Measurements from ENCODE around the gene GCG. TPM values are rescaled to one million over a fixed set of nuclear protein-coding genes. Genes with fewer than 3 reads are reported as not detected.
A peak's percentile ranks its signal among the peaks of the same experiment; 100 is the strongest.

The GCG gene
- polyA plus RNA-seq, 4 donors = 4.1 to 236 (median 14.1) TPM

DNA sequence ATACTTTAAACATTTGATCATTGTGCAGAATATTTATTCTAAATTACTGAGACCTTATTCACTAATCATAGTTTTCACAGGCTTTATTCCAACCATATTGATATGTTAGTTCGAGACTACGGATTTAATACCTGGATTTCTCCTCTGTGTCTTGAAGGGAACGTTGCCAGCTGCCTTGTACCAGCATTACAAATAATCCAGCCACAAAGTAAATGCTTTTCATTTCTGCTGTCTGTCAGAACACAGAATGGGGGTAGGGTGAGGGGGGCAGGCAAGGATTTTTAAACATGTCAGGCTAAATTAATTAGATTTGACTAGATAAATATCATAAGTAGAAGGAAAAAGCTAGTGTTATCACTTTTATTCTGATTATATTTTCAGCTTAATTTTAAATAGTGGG, 3.1 kb downstream of the GCG start:
- Histone ChIP-seq H3K4me1 (ENCODE audit: control insufficient read depth in 3 of 3, insufficient read depth in 2 of 3, low read depth in 1 of 3, low read length in 2 of 3) (no peaks in the 10 kb centered on the region), H3K9me3 (ENCODE audit: control insufficient read depth in 2 of 2, insufficient read depth in 1 of 2, low read depth in 1 of 2, low read length in 1 of 2) (no peaks in the 10 kb centered on the region), H3K27me3 (ENCODE audit: control insufficient read depth in 3 of 3, insufficient read depth in 3 of 3, low read length in 3 of 3) (peaks cover 0 to 12% (median 0%) of the 10 kb centered on the region in 3 donors), H3K27ac (ENCODE audit: low read depth in 1 of 3, low read length in 2 of 3) (no peak overlapping the region), H3K4me3 (ENCODE audit: low read depth in 1 of 3, low read length in 3 of 3) (no peak overlapping the region), H3K36me3 (ENCODE audit: control insufficient read depth in 3 of 3, insufficient read depth in 2 of 3, low read depth in 1 of 3, low read length in 3 of 3) (no peaks in the 10 kb centered on the region)
- FAIRE-seq = no peak
- no peak for DNase-seq
- 61 to 68% (median 66%) methylated on average over 3 of the region's 3 CpGs for WGBS, 3 donors

DNA sequence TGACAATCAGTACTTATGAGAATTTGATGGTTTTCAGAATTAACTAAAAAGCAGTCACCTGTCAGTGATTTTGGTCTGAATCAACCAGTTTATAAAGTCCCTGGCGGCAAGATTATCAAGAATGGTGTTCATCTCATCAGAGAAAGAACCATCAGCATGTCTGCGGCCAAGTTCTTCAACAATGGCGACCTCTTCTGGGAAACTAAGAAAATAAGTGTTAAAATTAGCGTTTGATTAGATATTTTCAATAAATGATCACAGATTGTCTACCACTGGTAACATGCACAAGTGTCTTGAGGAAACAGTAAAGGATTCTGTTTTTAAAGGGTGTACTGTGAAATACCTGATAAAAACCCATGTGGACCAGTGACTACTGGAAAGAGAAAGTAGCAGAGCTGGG, 8.1 kb downstream of the GCG start:
- Histone ChIP-seq H3K9me3 (ENCODE audit: control insufficient read depth in 2 of 2, insufficient read depth in 1 of 2, low read depth in 1 of 2, low read length in 1 of 2) (no peaks in the 10 kb centered on the region), H3K27me3 (ENCODE audit: control insufficient read depth in 3 of 3, insufficient read depth in 3 of 3, low read length in 3 of 3) (peaks cover 0 to 11% (median 2%) of the 10 kb centered on the region in 3 donors), H3K4me3 (ENCODE audit: low read depth in 1 of 3, low read length in 3 of 3) (no peak overlapping the region), H3K27ac (ENCODE audit: low read depth in 1 of 3, low read length in 2 of 3) (no peak overlapping the region), H3K36me3 (ENCODE audit: control insufficient read depth in 3 of 3, insufficient read depth in 2 of 3, low read depth in 1 of 3, low read length in 3 of 3) (no peaks in the 10 kb centered on the region), H3K4me1 (ENCODE audit: control insufficient read depth in 3 of 3, insufficient read depth in 2 of 3, low read depth in 1 of 3, low read length in 2 of 3) (no peaks in the 10 kb centered on the region)
- DNase-seq (no peak), FAIRE-seq (no peak)
- WGBS, 3 donors = 79 to 86% (median 79%) methylated on average over 4 of the region's 4 CpGs

DNA sequence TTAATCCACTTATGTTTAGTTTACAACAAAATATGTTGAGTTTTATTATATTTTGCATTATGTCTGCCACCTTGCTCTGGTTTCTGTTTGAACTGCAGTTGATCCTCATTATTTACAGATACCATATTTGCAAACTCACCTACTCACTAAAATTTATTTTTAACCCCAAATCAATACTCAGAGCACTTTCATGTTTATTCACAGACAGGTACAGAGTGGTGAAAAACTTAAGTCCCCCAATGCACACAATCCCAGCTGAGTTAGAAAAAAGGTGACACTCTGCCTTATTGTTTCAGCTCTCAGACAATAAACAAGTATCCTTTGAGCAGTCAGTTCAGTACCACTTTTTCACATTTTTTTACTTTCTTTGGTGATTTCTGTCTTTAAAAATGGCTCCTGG, 13.7 kb downstream of the GCG start:
- Histone ChIP-seq H3K36me3 (ENCODE audit: control insufficient read depth in 3 of 3, insufficient read depth in 2 of 3, low read depth in 1 of 3, low read length in 3 of 3) (no peaks in the 10 kb centered on the region), H3K27ac (ENCODE audit: low read depth in 1 of 3, low read length in 2 of 3) (no peak overlapping the region), H3K4me1 (ENCODE audit: control insufficient read depth in 3 of 3, insufficient read depth in 2 of 3, low read depth in 1 of 3, low read length in 2 of 3) (no peaks in the 10 kb centered on the region), H3K9me3 (ENCODE audit: control insufficient read depth in 2 of 2, insufficient read depth in 1 of 2, low read depth in 1 of 2, low read length in 1 of 2) (no peaks in the 10 kb centered on the region), H3K4me3 (ENCODE audit: low read depth in 1 of 3, low read length in 3 of 3) (no peak overlapping the region), H3K27me3 (ENCODE audit: control insufficient read depth in 3 of 3, insufficient read depth in 3 of 3, low read length in 3 of 3) (peaks cover 0 to 5% (median 0%) of the 10 kb centered on the region in 3 donors)
- FAIRE-seq (no peak), DNase-seq (no peak)

DNA sequence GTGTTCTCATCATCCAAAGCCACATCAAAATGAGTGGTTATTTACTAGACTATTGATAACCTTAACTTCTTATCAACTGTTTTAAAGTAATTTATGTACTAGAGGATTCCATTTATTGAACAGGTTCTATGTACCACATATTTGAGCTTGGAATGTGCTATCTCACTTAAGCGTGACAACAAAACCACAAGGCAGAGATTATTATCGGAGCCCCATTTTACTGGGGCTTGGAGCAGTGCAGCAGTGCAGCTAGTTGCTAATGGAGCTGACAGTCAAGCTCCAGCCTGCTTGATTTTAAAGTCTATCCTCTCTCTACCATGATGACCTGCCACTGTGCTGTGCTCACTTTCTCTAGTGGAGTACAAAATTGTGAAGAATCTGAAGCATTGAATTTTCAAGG, 24.6 kb downstream of the GCG start:
- no peak for FAIRE-seq
- H3K36me3 ChIP-seq (ENCODE audit: control insufficient read depth in 3 of 3, insufficient read depth in 2 of 3, low read depth in 1 of 3, low read length in 3 of 3) = no peaks in the 10 kb centered on the region
- no peaks in the 10 kb centered on the region for H3K4me1 ChIP-seq (ENCODE audit: control insufficient read depth in 3 of 3, insufficient read depth in 2 of 3, low read depth in 1 of 3, low read length in 2 of 3)
- H3K9me3 ChIP-seq (ENCODE audit: control insufficient read depth in 2 of 2, insufficient read depth in 1 of 2, low read depth in 1 of 2, low read length in 1 of 2) = no peaks in the 10 kb centered on the region
- DNase-seq = no peak
- no peak overlapping the region for H3K4me3 ChIP-seq (ENCODE audit: low read depth in 1 of 3, low read length in 3 of 3)
- 62 to 87% (median 70%) methylated on average over 2 of the region's 2 CpGs for WGBS, 3 donors
- H3K27ac ChIP-seq (ENCODE audit: low read depth in 1 of 3, low read length in 2 of 3) = no peak overlapping the region
- no peaks in the 10 kb centered on the region for H3K27me3 ChIP-seq (ENCODE audit: control insufficient read depth in 3 of 3, insufficient read depth in 3 of 3, low read length in 3 of 3)

DNA sequence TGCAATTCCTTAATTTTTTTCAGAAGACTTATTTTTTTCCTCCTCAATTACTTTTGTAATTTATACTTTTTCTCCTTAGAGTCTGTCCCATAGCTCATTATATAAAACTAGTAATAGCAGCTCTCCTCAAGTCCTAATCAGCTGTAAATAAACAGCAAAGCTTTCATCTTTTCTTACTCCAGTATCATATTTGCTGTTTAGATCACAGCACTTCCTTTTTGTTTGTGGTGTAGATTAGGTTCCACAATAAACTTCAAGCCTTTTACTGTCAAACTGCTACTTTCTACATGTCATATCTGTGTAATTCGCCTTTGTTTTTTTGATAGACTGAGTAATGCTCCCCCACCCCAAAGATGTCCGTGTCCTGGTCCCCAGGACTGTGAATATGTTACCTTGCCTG, 25.5 kb downstream of the GCG start:
- Histone ChIP-seq H3K4me1 (ENCODE audit: control insufficient read depth in 3 of 3, insufficient read depth in 2 of 3, low read depth in 1 of 3, low read length in 2 of 3) (no peaks in the 10 kb centered on the region), H3K27me3 (ENCODE audit: control insufficient read depth in 3 of 3, insufficient read depth in 3 of 3, low read length in 3 of 3) (no peaks in the 10 kb centered on the region), H3K36me3 (ENCODE audit: control insufficient read depth in 3 of 3, insufficient read depth in 2 of 3, low read depth in 1 of 3, low read length in 3 of 3) (no peaks in the 10 kb centered on the region), H3K9me3 (ENCODE audit: control insufficient read depth in 2 of 2, insufficient read depth in 1 of 2, low read depth in 1 of 2, low read length in 1 of 2) (no peaks in the 10 kb centered on the region), H3K4me3 (ENCODE audit: low read depth in 1 of 3, low read length in 3 of 3) (no peak overlapping the region), H3K27ac (ENCODE audit: low read depth in 1 of 3, low read length in 2 of 3) (no peak overlapping the region)
- DNase-seq (no peak), FAIRE-seq (no peak)
- 68 to 86% (median 70%) methylated on average over 2 of the region's 2 CpGs for WGBS, 3 donors

DNA sequence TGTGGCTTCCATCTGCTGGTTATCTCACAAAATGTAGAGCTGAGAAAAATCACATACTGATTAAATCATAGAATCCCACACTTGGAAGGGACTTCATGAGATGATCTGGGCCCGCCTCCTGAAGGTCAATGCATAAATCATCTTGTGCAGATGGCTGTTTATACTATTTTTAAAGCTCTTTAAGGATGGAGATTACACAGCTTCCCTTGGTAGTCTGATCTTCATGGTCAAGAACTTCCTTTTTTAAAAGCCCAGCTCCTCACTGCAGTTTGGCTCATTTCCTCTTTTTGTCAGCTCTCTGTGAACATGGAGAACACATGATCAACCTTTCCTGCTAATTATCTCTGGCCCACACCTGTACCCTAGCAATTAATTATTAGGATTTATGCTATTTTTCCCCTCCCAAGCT, 25.9 kb downstream of the GCG start:
- no peaks in the 10 kb centered on the region for H3K9me3 ChIP-seq (ENCODE audit: control insufficient read depth in 2 of 2, insufficient read depth in 1 of 2, low read depth in 1 of 2, low read length in 1 of 2)
- no peaks in the 10 kb centered on the region for H3K36me3 ChIP-seq (ENCODE audit: control insufficient read depth in 3 of 3, insufficient read depth in 2 of 3, low read depth in 1 of 3, low read length in 3 of 3)
- H3K27ac ChIP-seq (ENCODE audit: low read depth in 1 of 3, low read length in 2 of 3) = no peak overlapping the region
- DNase-seq = no peak
- H3K4me3 ChIP-seq (ENCODE audit: low read depth in 1 of 3, low read length in 3 of 3) = no peak overlapping the region
- no peaks in the 10 kb centered on the region for H3K27me3 ChIP-seq (ENCODE audit: control insufficient read depth in 3 of 3, insufficient read depth in 3 of 3, low read length in 3 of 3)
- no peak for FAIRE-seq
- no peaks in the 10 kb centered on the region for H3K4me1 ChIP-seq (ENCODE audit: control insufficient read depth in 3 of 3, insufficient read depth in 2 of 3, low read depth in 1 of 3, low read length in 2 of 3)
- WGBS, 3 donors = 40 to 79% (median 70%) methylated on average over 1 of the region's 1 CpG

DNA sequence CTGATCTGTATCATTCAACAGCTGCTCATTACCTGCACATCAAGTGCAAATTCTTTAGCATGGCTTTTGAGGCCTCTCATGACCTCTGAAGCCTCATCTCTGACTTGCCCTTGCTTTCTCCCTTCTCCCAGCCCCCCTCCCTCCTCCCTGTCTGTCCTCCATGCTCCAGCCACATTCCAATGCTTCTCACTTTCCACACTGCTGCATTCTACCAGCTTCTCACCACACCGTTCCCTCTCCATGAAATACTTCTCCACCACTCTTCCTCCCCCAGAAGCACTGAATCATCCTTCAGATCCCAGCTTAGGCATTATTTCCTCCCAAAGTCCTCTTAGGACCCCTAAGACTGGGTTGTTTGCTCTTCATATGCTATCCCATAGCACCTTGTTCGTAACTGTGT, 26.9 kb downstream of the GCG start:
- DNase-seq (no peak), FAIRE-seq (no peak)
- Histone ChIP-seq H3K9me3 (ENCODE audit: control insufficient read depth in 2 of 2, insufficient read depth in 1 of 2, low read depth in 1 of 2, low read length in 1 of 2) (no peaks in the 10 kb centered on the region), H3K4me3 (ENCODE audit: low read depth in 1 of 3, low read length in 3 of 3) (no peak overlapping the region), H3K36me3 (ENCODE audit: control insufficient read depth in 3 of 3, insufficient read depth in 2 of 3, low read depth in 1 of 3, low read length in 3 of 3) (no peaks in the 10 kb centered on the region), H3K4me1 (ENCODE audit: control insufficient read depth in 3 of 3, insufficient read depth in 2 of 3, low read depth in 1 of 3, low read length in 2 of 3) (no peaks in the 10 kb centered on the region), H3K27ac (ENCODE audit: low read depth in 1 of 3, low read length in 2 of 3) (no peak overlapping the region), H3K27me3 (ENCODE audit: control insufficient read depth in 3 of 3, insufficient read depth in 3 of 3, low read length in 3 of 3) (no peaks in the 10 kb centered on the region)
- 85 to 90% (median 88%) methylated on average over 2 of the region's 2 CpGs for WGBS, 3 donors

DNA sequence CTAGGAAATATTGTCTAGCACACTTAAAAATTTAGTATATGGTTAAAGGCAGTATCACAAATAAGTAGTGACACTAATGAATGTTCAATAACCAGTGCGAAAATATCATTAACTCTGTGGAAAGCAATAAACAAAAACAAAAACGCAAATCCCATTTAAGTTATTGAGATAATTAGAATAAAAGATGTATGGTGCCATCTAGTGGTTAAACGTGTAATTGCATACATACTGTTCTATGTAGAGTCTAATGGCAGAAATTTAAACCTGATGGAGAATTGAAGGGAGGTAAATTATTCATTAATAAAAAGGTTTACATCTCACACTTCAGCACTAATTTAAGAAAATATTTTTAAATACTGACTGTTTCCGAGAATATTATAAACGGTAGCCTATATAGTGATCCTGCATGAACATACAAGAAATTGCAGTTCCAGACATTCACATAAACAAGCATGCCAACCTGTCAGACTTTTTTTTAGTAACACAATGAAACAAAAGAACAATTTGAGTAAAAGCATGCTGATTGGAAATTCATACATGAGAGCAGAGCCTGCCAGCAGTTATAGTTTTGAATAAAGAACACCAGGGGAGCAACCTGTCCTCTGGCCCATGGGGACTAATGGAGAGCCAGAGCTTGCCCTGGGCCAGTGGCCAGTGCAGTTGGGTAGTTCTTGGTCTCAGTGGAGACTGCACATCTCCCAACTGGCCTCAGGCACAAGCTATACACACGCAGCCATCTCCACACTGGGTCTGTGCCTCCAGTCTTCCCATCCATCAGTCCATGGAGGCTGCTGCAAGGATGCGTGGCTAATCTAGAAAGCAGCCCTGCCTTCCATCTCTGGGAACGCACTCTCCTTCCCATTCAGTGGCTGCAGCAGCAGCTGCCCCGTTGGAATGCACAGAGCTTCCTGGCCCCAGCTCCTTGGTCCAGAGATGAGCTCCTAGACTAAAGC, 28.0 kb downstream of the GCG start:
- H3K27ac ChIP-seq (ENCODE audit: low read depth in 1 of 3, low read length in 2 of 3) = no peak overlapping the region
- 30 to 38% (median 32%) methylated on average over 9 of the region's 9 CpGs for WGBS, 3 donors
- no peak overlapping the region for H3K4me3 ChIP-seq (ENCODE audit: low read depth in 1 of 3, low read length in 3 of 3)
- no peaks in the 10 kb centered on the region for H3K4me1 ChIP-seq (ENCODE audit: control insufficient read depth in 3 of 3, insufficient read depth in 2 of 3, low read depth in 1 of 3, low read length in 2 of 3)
- no peaks in the 10 kb centered on the region for H3K9me3 ChIP-seq (ENCODE audit: control insufficient read depth in 2 of 2, insufficient read depth in 1 of 2, low read depth in 1 of 2, low read length in 1 of 2)
- FAIRE-seq (peak; percentile 92), DNase-seq (peak; percentile 70 to 74)
- H3K27me3 ChIP-seq (ENCODE audit: control insufficient read depth in 3 of 3, insufficient read depth in 3 of 3, low read length in 3 of 3) = no peaks in the 10 kb centered on the region
- no peaks in the 10 kb centered on the region for H3K36me3 ChIP-seq (ENCODE audit: control insufficient read depth in 3 of 3, insufficient read depth in 2 of 3, low read depth in 1 of 3, low read length in 3 of 3)

All from small intestine (tissue), 7 donors.